A549 (cell line): ENCODE measurements around the gene ANKRD17. TPM values are rescaled to one million over a fixed set of nuclear protein-coding genes. Genes with fewer than 3 reads are reported as not detected.

Experiments used
- ATAC-seq, 2 experiments: fragments of 200-7000 bp in 1 of 2; fragments of >200 bp in 1 of 2; cut with Nextera tagmentation in 1 of 2; cut with Tn5 transposase in 1 of 2; 3 replicates each; pipeline versions ENCODE4 v1.8.0 to v1.9.1; 2018 to 2020; ENCODE audit warnings: mild to moderate bottlenecking in 1 of 2, moderate library complexity in 1 of 2
- CTCF ChIA-PET: fragments of 300-600 bp; sonication (Branson Sonifier 250); formaldehyde crosslinking; extraction: SDS; loops from one replicate; lab custom pipeline; 2021; ENCODE audit warnings: antibody characterized with exemption, inconsistent platforms; lab: Yijun Ruan, JAX
- POLR2A ChIA-PET: fragments of 350-600 bp; formaldehyde crosslinking; extraction: SDS; loops from one replicate; lab custom pipeline; 2021; ENCODE audit warnings: antibody characterized with exemption, inconsistent platforms; lab: Yijun Ruan, JAX
- DNase-seq, 2 experiments: peaks; one replicate each; pipeline versions ENCODE4 v3.0.0 to v3.0.0-alpha.2; 2011 to 2016; ENCODE audit warnings: low read depth in 1 of 2, low spot score in 1 of 2
- FAIRE-seq: peaks from 2 replicates; lab custom pipeline; 2011; peaks lifted over from hg19 to GRCh38; lab: Jason Lieb, UNC
- H3K27ac ChIP-seq, 2 experiments: fragments of >200 bp; sonication (Bioruptor Twin); formaldehyde crosslinking; 3 replicates each; pipeline ENCODE4 v1.5.1; 2016 to 2017
- H3K4me1 ChIP-seq: fragments of >200 bp; sonication (Bioruptor Twin); formaldehyde crosslinking; 3 replicates; pipeline ENCODE4 v1.6.1; 2016
- H3K4me2 ChIP-seq: fragments of >200 bp; sonication (Bioruptor Twin); formaldehyde crosslinking; 3 replicates; pipeline ENCODE4 v1.6.1; 2016
- H3K4me3 ChIP-seq: fragments of >200 bp; sonication (Bioruptor Twin); formaldehyde crosslinking; 3 replicates; pipeline ENCODE4 v1.5.1; 2016
- H3K9me3 ChIP-seq: fragments of >200 bp; sonication (Bioruptor Twin); formaldehyde crosslinking; 3 replicates; pipeline ENCODE4 v1.6.1; 2016
- BCL3 ChIP-seq: fragments of >200 bp; sonication (Bioruptor Twin); formaldehyde crosslinking; IDR thresholded peaks from 3 replicates; pipeline ENCODE4 v1.6.1; 2016
- E2F6 ChIP-seq: IDR thresholded peaks from 2 replicates; pipeline ENCODE4 v1.6.1; 2012; ENCODE audit warnings: low read depth, borderline replicate concordance
- EHF ChIP-seq: fragments of 250-450 bp; sonication (Bioruptor Pico); IDR thresholded peaks from 2 replicates; pipeline ENCODE4 v1.5.0; 2020; ENCODE audit warnings: mild to moderate bottlenecking
- ELK1 ChIP-seq: fragments of 150-350 bp; IDR thresholded peaks from 2 replicates; pipeline ENCODE4 v1.6.1; 2014; ENCODE audit warnings: low read depth, mild to moderate bottlenecking, low read length
- GATA3 ChIP-seq: IDR thresholded peaks from 2 replicates; pipeline ENCODE4 v1.6.1; 2012; ENCODE audit warnings: borderline replicate concordance
- HOXB5 ChIP-seq: fragments of 250-450 bp; sonication (Bioruptor Pico); IDR thresholded peaks from 2 replicates; pipeline ENCODE4 v1.5.0; 2020; ENCODE audit warnings: mild to moderate bottlenecking, moderate library complexity
- KDM5A ChIP-seq: fragments of 200-600 bp; sonication (generic); IDR thresholded peaks from 2 replicates; pipeline ENCODE4 v1.6.1; 2016; ENCODE audit warnings: antibody characterized with exemption, mild to moderate bottlenecking
- MAFK ChIP-seq: fragments of 450-650 bp; IDR thresholded peaks from 2 replicates; pipeline ENCODE4 v1.6.1; 2014; ENCODE audit not compliant: partially characterized antibody
- MAZ ChIP-seq: fragments of 150-350 bp; IDR thresholded peaks from 2 replicates; pipeline ENCODE4 v1.6.1; 2014; ENCODE audit warnings: antibody characterized with exemption, low read depth, low read length, borderline replicate concordance
- NR3C1 ChIP-seq: fragments of >200 bp; sonication (Bioruptor Twin); formaldehyde crosslinking; IDR thresholded peaks from 3 replicates; pipeline ENCODE4 v1.6.1; 2017
- RAD21 ChIP-seq, 2 experiments: fragments of >200 bp in 1 of 2; sonication (Bioruptor Twin) in 1 of 2; formaldehyde crosslinking in 1 of 2; IDR thresholded peaks in 1 of 2; conservative IDR thresholded peaks in 1 of 2; 2 replicates in 1 of 2; 3 replicates in 1 of 2; pipeline ENCODE4 v1.6.1; 2012 to 2018; ENCODE audit warnings: inconsistent platforms in 1 of 2
- RNF2 ChIP-seq: fragments of 200-600 bp; sonication (generic); IDR thresholded peaks from 2 replicates; pipeline ENCODE4 v1.6.1; 2016; ENCODE audit warnings: low read depth, mild to moderate bottlenecking, antibody characterized with exemption, moderate library complexity, borderline replicate concordance
- SREBF2 ChIP-seq: fragments of 450-650 bp; IDR thresholded peaks from 2 replicates; pipeline ENCODE4 v1.6.1; 2014; ENCODE audit warnings: mild to moderate bottlenecking, moderate library complexity
- USF2 ChIP-seq: fragments of 450-650 bp; IDR thresholded peaks from 2 replicates; pipeline ENCODE4 v1.6.1; 2014; ENCODE audit warnings: antibody characterized with exemption
- WGBS: methylation state at CpG from one replicate; pipeline ENCODE4 v1.1.6; 2017; ENCODE audit errors: missing lambda C conversion rate; 5-methylcytosine and 5-hydroxymethylcytosine counted together
- polyA plus RNA-seq, 4 experiments: library from polyadenylated mRNA; depleted of rRNA in 3 of 4; stranded (reverse); fragments of >200 nt; fragmentation: RNase III in 1 of 4; extraction: RNeasy Plus Mini Kit Qiagen cat#74134 plus additional on column Dnase treatment in 1 of 4; gene quantifications; 2 replicates in 3 of 4; 3 replicates in 1 of 4; pipeline ENCODE4 v1.2.3, GENCODE V29; 2011 to 2017

The ANKRD17 gene
- polyA plus RNA-seq, 2 of the 4 experiments (the other 2 are of a cell fraction) = 18.1 to 43.5 TPM

GRCh38 chr4:73221734-73222133, 36.9 kb downstream of the ANKRD17 start:
- Histone ChIP-seq H3K4me2 (peak overlapping the region; percentile 76), H3K9me3 (no peaks in the 10 kb centered on the region), H3K4me3 (no peak overlapping the region), H3K4me1 (peaks cover 21% of the 10 kb centered on the region), H3K27ac (no peak overlapping the region)
- FAIRE-seq (no peak), DNase-seq (no peak), ATAC-seq (no peak)
- TF ChIP-seq MAZ = no peak
- TF ChIP-seq ELK1 = no peak
- ChIA-PET POLR2A (no interaction called here), CTCF (no interaction called here)
- 89% methylated on average over 2 of the region's 2 CpGs for WGBS

GRCh38 chr4:73220815-73221214, 37.8 kb downstream of the ANKRD17 start:
- peaks cover 21% of the 10 kb centered on the region for H3K4me1 ChIP-seq
- peak; percentile 15 for TF ChIP-seq MAFK
- no peak for TF ChIP-seq RAD21 (conservative IDR thresholded peaks at IDR 0.05 in 1 of 2, IDR thresholded peaks at IDR 0.05 in 1 of 2)
- no peak overlapping the region for H3K4me2 ChIP-seq
- no peaks in the 10 kb centered on the region for H3K9me3 ChIP-seq
- ChIA-PET POLR2A (no interaction called here), CTCF (no interaction called here)
- FAIRE-seq (no peak), ATAC-seq (no peak), DNase-seq (no peak)
- H3K4me3 ChIP-seq = no peak overlapping the region
- no peak overlapping the region for H3K27ac ChIP-seq

- no peak for FAIRE-seq
- H3K4me1 ChIP-seq = peaks cover 13% of the 10 kb centered on the region
- WGBS = 88% methylated on average over 2 of the region's 2 CpGs
- H3K9me3 ChIP-seq = no peaks in the 10 kb centered on the region
- H3K4me3 ChIP-seq = no peak overlapping the region
- TF ChIP-seq E2F6 = no peak
- no peak for TF ChIP-seq KDM5A
- TF ChIP-seq MAZ = no peak
- no peak for TF ChIP-seq GATA3
- no peak for TF ChIP-seq USF2
- no peak for TF ChIP-seq NR3C1
- TF ChIP-seq BCL3 = no peak
- TF ChIP-seq SREBF2 = no peak
- TF ChIP-seq RNF2 = no peak
- TF ChIP-seq EHF (CRISPR knock-in tag) = no peak
- no peak for TF ChIP-seq HOXB5 (CRISPR knock-in tag)
- ChIA-PET CTCF (no interaction called here), POLR2A (no interaction called here)
- DNase-seq = no peak
- H3K27ac ChIP-seq = no peak overlapping the region
- H3K4me2 ChIP-seq = peak overlapping the region; percentile 39; the same call in 2 of the 3 replicates
- no peak for ATAC-seq
Measured at GRCh38 chr4:73213916-73214653, 44.5 kb downstream of the ANKRD17 start.
